ENCODE measurements around the gene PGAP2.
"Not testable (repeated sequence)": the region's sequence is repeated elsewhere in the genome, so short reads cannot be mapped to it uniquely, and the experiment has no call there.

PGAP2 gene

GRCh38 chr11:3808861-3809623, 682 bp downstream of the PGAP2 start:
- no peak for FAIRE-seq

- FAIRE-seq, result no peak
These were observed 1.2 kb downstream of the PGAP2 start for GRCh38 chr11:3809624-3809928.

DNA sequence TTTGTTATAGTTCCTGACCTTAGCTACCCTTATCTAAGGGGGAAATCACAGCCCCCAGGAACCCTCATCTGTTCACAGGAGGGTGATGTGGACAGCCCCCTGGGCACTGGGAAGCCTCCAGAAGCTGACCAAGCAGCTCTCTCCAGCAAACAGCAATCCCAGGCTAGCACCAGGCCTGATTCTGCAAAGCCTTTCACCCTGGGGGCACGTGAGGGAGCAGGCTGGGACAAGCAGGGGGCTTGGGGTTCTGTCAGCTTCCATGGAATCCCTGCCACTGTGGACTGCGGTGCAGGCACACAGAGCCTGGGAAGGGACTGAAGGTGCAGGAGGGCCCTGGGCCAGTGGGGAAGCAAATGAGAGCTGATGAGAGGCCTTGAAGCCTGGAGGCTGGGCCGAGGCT, 2.1 kb downstream of the PGAP2 start:
- no peak for FAIRE-seq

GRCh38 chr11:3810951-3811350, 2.6 kb downstream of the PGAP2 start:
- no peak for FAIRE-seq

DNA sequence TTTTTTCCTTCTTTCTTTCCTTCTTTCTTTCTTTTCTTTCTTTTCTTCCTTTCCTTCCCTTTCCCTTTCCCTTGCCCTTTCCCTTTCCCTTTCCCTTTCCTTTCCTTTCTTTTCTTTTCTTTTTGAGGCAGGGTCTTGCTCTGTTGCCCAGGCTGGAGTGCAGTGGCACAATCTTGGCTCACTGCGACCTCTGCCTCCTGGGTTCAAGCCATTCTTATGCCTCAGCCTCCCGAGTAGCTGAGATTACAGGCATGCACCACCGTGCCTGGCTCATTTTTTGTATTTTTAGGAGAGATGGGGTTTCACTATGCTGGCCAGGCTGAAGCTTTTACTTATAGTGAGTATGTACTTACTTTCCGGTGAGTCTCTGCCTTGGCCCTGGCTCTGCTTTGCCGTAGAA, 6.5 kb downstream of the PGAP2 start:
- not testable (repeated sequence) for FAIRE-seq

GRCh38 chr11:3815845-3816244, 7.5 kb downstream of the PGAP2 start:
- no peak for FAIRE-seq

DNA sequence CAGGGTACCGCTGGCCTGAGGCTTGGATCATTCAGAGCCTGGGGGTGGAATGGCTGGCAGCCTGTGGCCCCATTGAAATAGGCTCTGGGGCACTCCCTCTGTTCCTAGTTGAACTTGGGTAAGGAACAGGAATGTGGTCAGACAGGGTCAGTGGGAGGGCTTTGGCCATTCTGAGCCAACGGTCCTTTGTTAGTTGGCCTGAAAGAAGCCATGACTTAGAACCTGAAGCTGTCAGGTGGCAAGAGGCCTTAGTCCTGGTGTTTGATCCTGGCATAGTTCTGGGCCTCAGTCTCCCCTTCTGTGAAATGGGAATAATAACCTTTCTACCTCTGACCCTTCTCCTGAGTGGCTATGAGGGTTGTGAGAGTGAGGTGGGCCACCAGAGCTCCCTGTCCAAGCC, 8.3 kb downstream of the PGAP2 start:
- no peak for FAIRE-seq

GRCh38 chr11:3817181-3817800, 8.9 kb downstream of the PGAP2 start:
- no peak for FAIRE-seq

DNA sequence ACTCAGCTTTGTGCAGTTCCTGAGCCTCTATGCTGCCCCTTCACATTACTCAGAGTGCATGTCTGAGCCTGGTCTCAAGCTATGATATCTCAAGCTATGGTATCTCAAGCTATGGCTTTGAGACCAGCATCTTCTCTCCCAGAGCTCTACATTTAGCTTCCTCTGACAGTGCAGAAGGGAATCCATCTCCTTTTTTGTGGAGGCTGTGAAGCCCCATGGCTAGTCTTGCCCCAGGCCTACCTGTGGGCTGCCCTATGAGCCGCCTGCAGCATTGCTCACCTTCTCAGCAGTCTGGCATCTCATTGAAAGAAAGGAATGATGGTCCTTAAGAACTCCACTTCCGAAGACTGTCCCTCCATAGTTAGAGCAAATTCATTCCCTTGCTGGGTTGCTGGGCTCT, 12.6 kb downstream of the PGAP2 start:
- FAIRE-seq, result no peak

DNA sequence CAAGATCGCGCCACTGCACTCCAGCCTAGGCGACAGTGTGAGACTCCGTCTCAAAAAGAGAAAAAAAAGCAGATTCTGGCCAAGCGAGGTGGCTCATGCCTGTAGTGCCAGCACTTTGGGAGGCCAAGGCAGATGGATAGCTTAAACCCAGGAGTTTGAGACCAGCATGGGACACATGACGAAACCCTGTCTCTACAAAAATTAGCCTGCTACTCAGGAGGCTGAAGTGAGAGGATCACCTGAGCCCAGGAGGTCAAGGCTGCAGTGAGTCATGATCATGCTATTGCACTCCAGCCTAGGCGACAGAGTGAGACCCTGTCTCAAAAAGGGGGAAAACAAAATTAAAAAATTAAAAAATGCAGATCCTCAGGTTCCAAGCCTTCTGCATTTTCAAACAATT, 14.0 kb downstream of the PGAP2 start:
- no peak for FAIRE-seq

GRCh38 chr11:3823303-3823702, 14.9 kb downstream of the PGAP2 start:
- FAIRE-seq, result no peak

GRCh38 chr11:3823762-3824506, 15.6 kb downstream of the PGAP2 start:
- FAIRE-seq, result no peak

- FAIRE-seq, result no peak
These were observed 16.5 kb downstream of the PGAP2 start for GRCh38 chr11:3824714-3825472.

- no peak for FAIRE-seq
These were observed 17.3 kb downstream of the PGAP2 start for GRCh38 chr11:3825473-3826154.

DNA sequence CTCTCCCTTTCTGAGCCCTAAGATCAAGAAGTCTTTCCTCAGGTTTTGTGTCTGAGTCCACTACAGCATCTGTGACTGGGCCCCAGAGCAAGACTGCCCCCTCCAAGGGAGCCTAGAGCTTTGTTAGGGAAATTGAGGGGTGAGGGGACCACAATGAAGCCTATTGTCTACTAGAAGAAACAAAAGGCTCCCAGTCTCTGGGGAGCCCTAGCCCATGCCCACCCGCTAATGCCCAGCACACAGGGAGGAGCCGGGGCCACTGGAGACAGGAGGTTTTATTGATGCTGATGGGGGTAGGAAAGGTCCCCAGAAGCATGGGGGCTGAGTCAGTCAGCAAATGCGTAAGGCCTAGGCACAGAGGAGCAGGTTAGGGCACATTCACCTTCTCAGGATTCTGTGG, 18.4 kb downstream of the PGAP2 start:
- no peak for FAIRE-seq

GRCh38 chr11:3827434-3828186, 19.2 kb downstream of the PGAP2 start:
- FAIRE-seq, result no peak

DNA sequence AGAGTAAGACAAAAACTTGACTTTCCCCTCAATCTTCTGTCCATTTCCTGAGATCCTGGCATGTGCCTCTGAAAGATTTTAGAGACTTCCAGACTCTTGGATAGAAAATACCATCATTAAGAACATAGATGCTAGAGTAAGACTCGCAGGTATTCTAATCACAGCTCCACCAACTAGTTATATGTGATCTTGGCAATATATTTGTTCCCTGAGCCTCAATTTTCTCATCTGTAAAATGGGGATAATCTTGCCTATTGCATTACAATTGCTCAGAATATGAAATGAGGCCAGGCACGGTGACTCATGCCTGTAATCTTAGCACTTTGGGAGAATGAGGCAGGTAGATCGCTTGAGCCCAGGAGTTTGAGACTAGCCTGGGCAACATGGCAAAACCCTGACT, 21.7 kb downstream of the PGAP2 start:
- FAIRE-seq, result no peak

- FAIRE-seq, result no peak
These were observed 22.4 kb downstream of the PGAP2 start for GRCh38 chr11:3830730-3831129.

GRCh38 chr11:3831378-3832239, 23.2 kb downstream of the PGAP2 start:
- FAIRE-seq, result no peak

- FAIRE-seq, result no peak
These were observed 24.5 kb downstream of the PGAP2 start for GRCh38 chr11:3832816-3833215.

GRCh38 chr11:3833449-3833848, 25.1 kb downstream of the PGAP2 start:
- no peak for FAIRE-seq

All from endometrium (tissue), 2 donors.